ENCODE results near the gene IWS1. TPM values are rescaled to one million over a fixed set of nuclear protein-coding genes. Genes with fewer than 3 reads are reported as not detected.
"Not testable (repeated sequence)": the region's sequence is repeated elsewhere in the genome, so short reads cannot be mapped to it uniquely, and the experiment has no call there.

IWS1 gene
- total RNA-seq, 2 experiments from 2014 or later = 49.2 to 56.9 TPM

DNA sequence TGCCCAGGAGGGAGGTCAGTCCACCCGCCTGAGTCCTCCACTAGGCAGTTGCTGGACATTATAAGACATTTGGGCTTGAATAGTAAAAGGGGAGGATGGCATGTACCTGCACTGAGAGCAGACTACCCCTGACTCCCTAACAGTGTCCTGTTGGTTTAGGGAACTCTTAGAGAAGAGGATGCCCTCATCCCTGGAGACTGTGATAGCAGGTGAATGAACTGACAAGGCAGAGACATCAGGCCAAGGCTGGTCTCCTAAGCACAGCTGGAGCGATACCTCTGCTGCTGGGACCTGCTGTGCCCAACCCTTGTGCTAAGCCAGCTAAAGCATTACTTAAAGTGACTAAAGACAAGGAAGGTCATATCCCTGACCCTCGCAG is 73.3 kb downstream of the IWS1 start:
- no TSS peak for BruUV-seq (replicated peaks)
- Histone ChIP-seq H3K4me3 (ENCODE audit: low read depth, low read length, poor library complexity, severe bottlenecking) (no peak overlapping the region), H4K20me1 (ENCODE audit: insufficient read depth, low read length) (no peaks in the 10 kb centered on the region), H3K27ac (ENCODE audit: low read depth, low read length, poor library complexity, severe bottlenecking) (no peak overlapping the region), H3K4me1 (ENCODE audit: insufficient read depth, low read length, poor library complexity, severe bottlenecking) (no peaks in the 10 kb centered on the region), H3K36me3 (ENCODE audit: insufficient read depth, low read length) (no peaks in the 10 kb centered on the region), H3K9me3 (ENCODE audit: low read length) (no peaks in the 10 kb centered on the region), H3K9me2 (ENCODE audit: insufficient read depth, low read length) (no peaks in the 10 kb centered on the region), H3K79me2 (ENCODE audit: insufficient read depth, low read depth, low read length) (no peaks in the 10 kb centered on the region), H3K4me2 (ENCODE audit: low read length) (no peak overlapping the region), H2AFZ (ENCODE audit: low read length) (no peak overlapping the region)
- ChIA-PET POLR2A (no interaction called here), CTCF (ENCODE audit: unreplicated experiment) (no interaction called here)
- TF ChIP-seq CTCF (conservative IDR thresholded peaks at IDR 0.05; ENCODE audit: low read length) = no peak
- TF ChIP-seq EZH2phosphoT487 (IDR thresholded peaks at IDR 0.05; ENCODE audit: borderline replicate concordance, low read depth, low read length) = no peak
- DNase-seq (ENCODE audit: low spot score) = no peak
- intact Hi-C loops (cut with micrococcal nuclease; ENCODE audit: unreplicated experiment) = loop anchor here (1.0 kb wide), 2 partner anchors 129 to 256 kb away; no protein-coding TSS in a partner anchor

- H3K27ac ChIP-seq (ENCODE audit: low read depth, low read length, poor library complexity, severe bottlenecking); CTCF ChIA-PET (ENCODE audit: unreplicated experiment); H2AFZ ChIP-seq (ENCODE audit: low read length); BruUV-seq (replicated peaks); H3K4me2 ChIP-seq (ENCODE audit: low read length); H3K36me3 ChIP-seq (ENCODE audit: insufficient read depth, low read length); H3K4me3 ChIP-seq (ENCODE audit: low read depth, low read length, poor library complexity, severe bottlenecking); intact Hi-C loops (cut with micrococcal nuclease; ENCODE audit: unreplicated experiment); H4K20me1 ChIP-seq (ENCODE audit: insufficient read depth, low read length); POLR2A ChIA-PET; H3K79me2 ChIP-seq (ENCODE audit: insufficient read depth, low read depth, low read length); H3K4me1 ChIP-seq (ENCODE audit: insufficient read depth, low read length, poor library complexity, severe bottlenecking); H3K9me3 ChIP-seq (ENCODE audit: low read length); DNase-seq (ENCODE audit: low spot score); H3K9me2 ChIP-seq (ENCODE audit: insufficient read depth, low read length): not testable (repeated sequence)
Observed at GRCh38 chr2:127452423-127452822, 73.9 kb downstream of the IWS1 start.

GRCh38 chr2:127451981-127452380 is 74.3 kb downstream of the IWS1 start:
- CTCF ChIA-PET (ENCODE audit: unreplicated experiment) = no interaction called here

More at GRCh38 chr2:127451981-127452380, 74.3 kb downstream of the IWS1 start:
- POLR2A ChIA-PET = no interaction called here
- BruUV-seq (replicated peaks) = no TSS peak
- H3K4me2 ChIP-seq (ENCODE audit: low read length) = no peak overlapping the region
- TF ChIP-seq CTCF (conservative IDR thresholded peaks at IDR 0.05; ENCODE audit: low read length) (no peak), EZH2phosphoT487 (IDR thresholded peaks at IDR 0.05; ENCODE audit: borderline replicate concordance, low read depth, low read length) (no peak)
- H3K4me3 ChIP-seq (ENCODE audit: low read depth, low read length, poor library complexity, severe bottlenecking) = no peak overlapping the region
- intact Hi-C loops (cut with micrococcal nuclease; ENCODE audit: unreplicated experiment) = no loop called here
- H3K9me2 ChIP-seq (ENCODE audit: insufficient read depth, low read length) = no peaks in the 10 kb centered on the region
- H3K27ac ChIP-seq (ENCODE audit: low read depth, low read length, poor library complexity, severe bottlenecking) = no peak overlapping the region
- no peak overlapping the region for H2AFZ ChIP-seq (ENCODE audit: low read length)
- no peaks in the 10 kb centered on the region for H3K9me3 ChIP-seq (ENCODE audit: low read length)
- no peaks in the 10 kb centered on the region for H3K4me1 ChIP-seq (ENCODE audit: insufficient read depth, low read length, poor library complexity, severe bottlenecking)
- DNase-seq (ENCODE audit: low spot score) = no peak
- no peaks in the 10 kb centered on the region for H3K36me3 ChIP-seq (ENCODE audit: insufficient read depth, low read length)
- no peaks in the 10 kb centered on the region for H4K20me1 ChIP-seq (ENCODE audit: insufficient read depth, low read length)
- no peaks in the 10 kb centered on the region for H3K79me2 ChIP-seq (ENCODE audit: insufficient read depth, low read depth, low read length)

Data from OCI-LY7 (cell line).